HG02759 (cell line): ENCODE measurements around the gene PSME4.
"Not testable (repeated sequence)": the region's sequence is repeated elsewhere in the genome, so short reads cannot be mapped to it uniquely, and the experiment has no call there.

Source experiments
- ATAC-seq: cut with Tn5 transposase; IDR thresholded peaks from one replicate; pipeline ENCODE4 v1.9.1; 2021; ENCODE audit warnings: mild to moderate bottlenecking, moderate library complexity; ENCODE audit not compliant: unreplicated experiment

PSME4 gene

DNA sequence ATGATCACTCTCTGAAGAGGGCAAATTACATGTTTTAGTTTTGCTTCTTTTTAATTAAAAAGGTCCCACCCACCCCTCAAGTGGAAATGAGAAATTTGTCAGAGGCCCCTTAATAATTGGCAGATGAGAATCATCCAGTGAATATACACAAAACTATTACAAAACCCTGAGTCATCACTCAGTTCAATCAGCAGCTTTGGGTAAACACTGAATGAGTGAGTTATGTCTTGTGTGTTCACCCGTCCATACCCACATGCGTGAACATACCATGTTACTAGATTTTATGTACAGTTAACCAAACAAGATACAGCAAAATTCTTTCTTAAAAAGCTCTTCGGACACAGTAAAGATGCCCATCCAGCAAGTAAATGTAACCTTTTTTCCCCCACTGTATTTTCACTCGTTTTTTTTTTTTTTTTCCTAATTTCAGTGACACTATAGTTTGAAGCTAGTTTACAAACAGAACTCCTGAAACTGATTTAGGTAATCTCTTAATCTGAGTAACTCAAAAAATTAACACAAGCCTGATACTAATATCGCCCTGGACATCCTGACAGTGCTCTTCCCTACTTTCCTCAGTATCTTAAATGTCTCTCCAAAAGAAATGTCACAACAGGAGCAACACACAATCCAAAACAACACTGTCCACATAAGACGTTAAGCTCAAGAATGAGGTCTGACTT is 1.4 kb downstream of the PSME4 start:
- ATAC-seq: peak; percentile 16

DNA sequence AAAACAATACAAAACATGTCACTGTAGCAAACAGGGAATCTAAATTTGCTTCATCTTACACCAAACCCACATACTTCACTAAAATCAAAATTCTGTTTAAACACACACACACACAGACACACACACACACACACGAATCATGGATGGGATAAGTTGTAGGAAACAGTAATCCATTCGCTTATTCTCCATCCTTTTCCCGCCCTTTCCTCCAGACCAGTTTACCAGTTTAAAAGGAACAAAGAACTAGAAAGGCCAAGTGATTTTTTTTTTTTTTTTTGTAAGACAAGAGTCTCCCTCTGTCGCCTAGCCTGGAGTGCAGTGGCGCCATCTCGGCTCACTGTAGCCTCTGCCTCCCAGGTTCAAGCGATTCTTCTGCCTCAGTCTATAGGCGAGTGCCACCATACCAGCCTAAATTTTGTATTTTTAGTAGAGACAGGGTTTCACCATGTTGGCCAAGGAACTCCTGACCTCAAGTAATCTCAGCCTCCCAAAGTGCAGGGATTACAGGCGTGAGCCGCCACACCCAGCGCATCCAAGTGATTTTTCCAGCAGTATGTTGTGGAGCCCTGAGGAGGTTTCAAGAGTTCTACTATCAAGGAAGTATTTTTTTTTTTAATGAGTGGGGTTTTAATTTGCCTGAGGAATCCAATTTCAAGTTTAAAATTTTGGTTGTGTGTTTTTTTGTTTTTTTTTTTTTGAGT is 5.7 kb downstream of the PSME4 start:
- ATAC-seq: no peak

DNA sequence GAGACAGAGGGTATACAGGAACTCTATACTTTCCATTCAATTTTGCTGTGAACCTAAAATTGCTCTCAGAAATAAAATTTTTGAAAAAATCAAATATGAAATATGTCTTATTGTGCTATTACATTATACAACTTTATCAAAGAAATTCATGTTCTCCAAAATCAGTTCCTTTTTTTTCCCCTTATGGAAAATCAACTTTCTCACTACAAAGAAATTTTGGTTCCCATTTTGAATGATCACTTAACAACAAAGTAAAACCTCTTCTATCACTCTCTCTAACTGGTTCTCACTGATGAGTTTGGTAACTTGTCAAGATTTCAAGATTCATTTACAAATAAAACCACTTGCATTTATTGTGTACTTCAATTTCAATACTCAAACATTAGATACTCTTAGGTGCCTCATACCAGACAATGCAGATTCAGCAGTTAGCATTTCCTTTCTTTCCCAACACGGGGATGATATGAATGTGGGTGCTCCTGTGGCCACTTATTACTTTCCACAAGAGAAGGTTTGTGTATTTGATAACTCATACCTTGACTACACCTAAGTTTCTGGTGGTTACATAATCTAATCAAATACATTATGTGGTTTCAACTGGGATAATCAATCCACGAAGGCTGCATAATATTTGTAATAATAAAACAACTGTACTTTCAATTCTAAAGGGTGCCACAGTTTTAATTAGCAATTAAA is 6.4 kb downstream of the PSME4 start:
- no peak for ATAC-seq

DNA sequence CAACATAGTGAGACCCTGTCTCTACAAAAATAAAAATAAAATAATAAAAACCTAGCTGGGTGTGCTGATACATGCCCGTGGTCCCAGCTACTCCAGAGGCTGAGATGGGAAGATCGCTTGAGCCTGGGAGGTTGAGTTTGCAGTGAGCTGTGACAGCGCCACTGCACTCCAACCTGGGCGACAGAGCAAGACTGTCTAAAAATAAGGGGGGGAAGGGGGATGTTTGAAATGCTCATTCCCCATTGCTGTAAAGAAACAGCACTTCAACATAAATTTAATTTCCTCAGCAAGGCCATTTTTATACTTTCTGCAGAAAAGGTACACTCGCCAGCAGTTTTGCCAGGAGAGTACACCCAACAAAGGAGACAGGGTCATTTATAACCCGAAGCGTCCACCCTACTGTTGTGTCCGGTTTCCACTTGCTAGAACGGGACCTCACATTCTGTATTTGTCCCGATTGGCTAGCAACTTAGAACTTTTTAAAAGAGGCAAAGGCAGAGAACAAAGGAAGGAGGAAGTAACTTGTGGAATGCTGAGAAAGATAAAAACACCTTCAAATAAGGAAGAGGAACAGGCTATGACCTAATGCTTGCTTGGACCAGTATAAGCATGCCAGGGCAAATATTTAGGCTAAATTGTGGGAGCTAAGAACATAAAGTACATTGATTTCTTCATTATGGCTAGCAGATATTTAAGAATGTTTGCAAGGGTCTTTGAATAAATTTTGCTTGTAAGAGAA is 9.1 kb downstream of the PSME4 start:
- ATAC-seq: not testable (repeated sequence)

- no peak for ATAC-seq
These were observed 10.3 kb downstream of the PSME4 start for GRCh38 chr2:53960476-53960875.

GRCh38 chr2:53958443-53958842 is 12.3 kb downstream of the PSME4 start:
- ATAC-seq: no peak

- no peak for ATAC-seq
These were observed 18.3 kb downstream of the PSME4 start for GRCh38 chr2:53952519-53952918.

DNA sequence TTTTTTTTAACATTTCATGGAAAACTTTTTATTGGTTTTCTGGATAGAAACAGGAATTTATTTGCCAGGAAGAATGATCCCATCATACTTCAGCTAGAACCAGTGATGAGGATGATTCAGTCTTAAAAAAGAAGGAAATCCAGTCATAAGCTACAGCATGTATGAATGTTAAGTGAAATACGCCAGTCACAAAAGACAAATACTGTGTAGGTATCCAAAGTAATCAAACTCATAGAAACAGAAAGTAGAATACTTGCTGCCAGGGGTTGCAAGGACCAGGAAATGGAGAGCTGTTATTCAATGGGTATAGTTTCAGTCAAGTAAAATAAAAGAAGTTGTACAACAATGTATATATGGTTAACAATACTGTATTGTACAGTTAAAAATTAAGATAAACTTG is 21.3 kb downstream of the PSME4 start:
- ATAC-seq: no peak

DNA sequence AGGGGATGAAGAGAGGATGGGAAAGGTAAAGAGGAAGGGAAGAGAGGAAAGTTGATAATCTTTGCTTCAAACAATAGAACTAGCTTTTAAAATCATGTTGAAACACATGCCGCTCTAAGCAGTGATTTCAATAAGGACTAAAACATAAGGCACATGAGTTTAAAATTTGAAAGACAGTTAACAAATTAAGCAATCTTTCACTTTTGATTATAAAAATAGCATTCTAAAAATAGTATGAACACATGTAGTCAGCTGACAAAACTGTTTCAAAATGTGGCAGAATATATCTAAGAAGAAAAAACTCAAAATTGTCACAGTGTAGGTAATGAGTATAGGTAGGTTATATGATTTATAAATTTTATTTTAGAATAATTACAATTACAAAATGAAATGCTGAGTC is 25.3 kb downstream of the PSME4 start:
- ATAC-seq: no peak

DNA sequence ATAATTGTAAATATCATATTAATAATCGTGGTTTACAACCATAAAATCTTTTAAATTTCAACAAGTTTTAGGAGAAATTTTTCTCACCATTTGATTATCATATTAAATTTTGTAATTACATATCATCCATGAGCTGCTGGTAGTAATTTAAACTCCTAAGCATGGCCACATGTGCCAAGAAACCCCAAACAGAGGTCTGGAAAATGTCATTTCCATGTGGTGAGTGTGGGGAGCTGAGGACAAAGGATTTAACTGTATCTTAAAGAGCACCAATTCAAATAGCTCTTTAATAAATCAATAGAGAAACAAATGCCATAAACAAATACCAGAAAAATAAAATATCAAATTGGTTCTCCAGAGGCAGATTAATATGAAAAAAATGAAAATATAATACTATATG is 26.3 kb downstream of the PSME4 start:
- no peak for ATAC-seq

GRCh38 chr2:53942280-53942679 is 28.5 kb downstream of the PSME4 start:
- ATAC-seq: no peak

DNA sequence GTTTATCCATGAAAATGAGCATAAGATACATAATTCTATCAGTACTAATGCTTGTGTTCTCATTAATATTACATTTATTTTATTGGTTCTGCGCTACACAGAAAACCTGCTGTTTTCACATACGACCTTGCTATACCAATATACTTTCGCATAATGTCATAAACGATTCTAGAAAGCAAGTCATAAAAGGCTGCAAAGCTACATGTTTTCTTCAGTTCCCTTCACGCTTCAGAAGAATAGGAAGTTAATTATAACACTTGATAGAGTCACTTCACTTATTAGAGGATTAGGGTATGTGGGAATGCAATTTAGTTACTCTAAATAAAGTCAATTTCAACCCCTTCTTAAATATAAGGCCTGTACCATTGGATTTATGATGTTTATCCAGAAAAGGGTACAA is 29.0 kb downstream of the PSME4 start:
- ATAC-seq: peak; percentile 65

DNA sequence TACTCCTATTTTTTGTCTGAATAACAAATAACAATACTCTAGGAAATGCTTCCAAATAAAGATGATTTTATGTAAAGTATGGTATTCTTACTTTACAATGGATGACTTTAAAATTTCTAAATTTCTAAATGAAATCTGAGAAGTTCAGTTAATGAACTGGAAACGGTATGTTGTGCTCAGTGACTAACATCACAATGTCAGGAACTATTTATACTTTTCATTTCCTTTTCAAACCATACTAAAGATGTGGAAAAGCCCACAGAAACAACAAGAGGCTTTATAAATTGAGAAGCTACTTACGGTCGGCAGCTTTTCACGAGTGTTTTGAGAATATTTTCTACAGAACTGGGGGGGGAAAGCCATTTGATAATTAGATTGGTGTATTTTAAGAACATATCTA is 31.1 kb downstream of the PSME4 start:
- ATAC-seq: no peak

- ATAC-seq: no peak
These were observed 31.9 kb downstream of the PSME4 start for GRCh38 chr2:53938904-53939303.

GRCh38 chr2:53933329-53933728 is 37.5 kb downstream of the PSME4 start:
- no peak for ATAC-seq

- ATAC-seq: not testable (repeated sequence)
These were observed 44.5 kb downstream of the PSME4 start for GRCh38 chr2:53926321-53926720.

DNA sequence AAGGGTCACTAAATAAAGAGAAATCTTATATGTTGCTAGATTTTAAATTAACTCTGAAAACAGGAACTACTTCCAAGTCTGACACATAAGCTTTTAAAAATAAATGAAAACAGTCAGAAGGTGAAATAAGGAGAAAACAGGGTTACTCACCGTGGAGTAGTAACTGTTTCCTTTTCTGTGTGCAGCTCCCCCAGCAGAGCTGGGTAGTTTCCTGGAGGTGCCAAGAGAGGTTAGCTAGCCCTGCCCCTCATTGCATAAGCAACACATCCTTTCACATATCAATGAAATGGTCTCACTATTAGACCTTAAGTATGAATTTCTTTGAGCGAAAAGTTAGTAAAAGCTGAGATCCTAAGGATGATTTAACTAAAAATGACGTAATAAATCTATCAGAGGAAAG is 57.1 kb downstream of the PSME4 start:
- ATAC-seq: peak; percentile 98

GRCh38 chr2:53911434-53912189 is 59.2 kb downstream of the PSME4 start:
- no peak for ATAC-seq

DNA sequence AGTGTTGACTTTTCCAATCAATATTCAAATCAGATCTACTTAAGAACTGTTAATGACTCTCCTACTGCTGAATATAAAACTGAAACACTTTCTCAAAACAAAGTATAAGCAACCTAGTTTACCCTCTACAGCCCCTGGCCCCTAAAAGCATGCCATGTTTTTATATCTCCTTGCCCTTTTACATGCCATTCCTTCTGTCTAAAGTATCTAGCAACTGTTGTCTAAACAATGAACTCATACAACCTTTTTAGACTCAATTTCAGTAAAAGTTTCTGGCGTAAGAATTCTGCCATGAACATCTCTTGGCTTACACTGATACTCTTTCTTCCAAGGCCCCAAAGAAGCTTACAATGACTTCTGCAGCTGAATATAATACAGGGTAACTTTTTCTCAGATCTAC is 63.2 kb downstream of the PSME4 start:
- ATAC-seq: no peak

DNA sequence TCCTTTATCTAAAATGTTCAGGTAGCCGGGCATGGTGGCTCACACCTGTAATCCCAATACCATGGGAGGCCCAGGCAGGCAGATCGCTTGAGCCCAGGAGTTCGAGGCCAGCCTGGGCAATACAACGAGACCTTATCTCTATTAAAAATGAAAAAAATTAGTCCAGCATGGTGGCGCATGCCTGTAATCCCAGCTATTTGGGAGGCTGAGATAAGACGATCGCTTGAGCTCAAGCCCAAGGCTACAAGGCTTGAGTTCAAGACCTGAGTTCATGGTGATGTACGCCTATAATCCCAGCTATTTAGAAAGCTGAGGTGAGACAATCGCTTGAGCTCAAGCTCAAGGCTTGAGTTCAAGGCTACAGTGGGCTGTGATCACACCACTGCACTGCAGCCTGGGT is 65.4 kb downstream of the PSME4 start:
- no peak for ATAC-seq

DNA sequence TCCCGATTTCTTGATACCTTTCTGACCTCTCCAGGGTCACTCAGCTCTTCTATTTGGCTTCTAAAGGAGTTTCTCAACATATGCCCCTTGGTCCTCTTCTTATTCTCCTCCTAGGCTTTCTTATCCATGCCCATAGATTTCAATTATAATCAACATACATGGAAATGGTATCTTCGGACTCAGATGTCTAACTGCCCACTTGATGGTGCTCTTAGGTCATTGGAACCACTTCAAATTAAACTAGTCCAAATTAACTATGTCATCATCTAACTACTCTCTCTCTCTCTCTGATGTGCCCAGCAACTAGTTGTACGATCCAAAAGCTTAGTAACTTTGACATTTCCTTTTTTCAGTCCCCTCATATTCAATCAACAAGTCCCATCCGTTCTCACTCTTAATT is 67.8 kb downstream of the PSME4 start:
- no peak for ATAC-seq
